ENCODE data around the gene RIMBP2.

DNA sequence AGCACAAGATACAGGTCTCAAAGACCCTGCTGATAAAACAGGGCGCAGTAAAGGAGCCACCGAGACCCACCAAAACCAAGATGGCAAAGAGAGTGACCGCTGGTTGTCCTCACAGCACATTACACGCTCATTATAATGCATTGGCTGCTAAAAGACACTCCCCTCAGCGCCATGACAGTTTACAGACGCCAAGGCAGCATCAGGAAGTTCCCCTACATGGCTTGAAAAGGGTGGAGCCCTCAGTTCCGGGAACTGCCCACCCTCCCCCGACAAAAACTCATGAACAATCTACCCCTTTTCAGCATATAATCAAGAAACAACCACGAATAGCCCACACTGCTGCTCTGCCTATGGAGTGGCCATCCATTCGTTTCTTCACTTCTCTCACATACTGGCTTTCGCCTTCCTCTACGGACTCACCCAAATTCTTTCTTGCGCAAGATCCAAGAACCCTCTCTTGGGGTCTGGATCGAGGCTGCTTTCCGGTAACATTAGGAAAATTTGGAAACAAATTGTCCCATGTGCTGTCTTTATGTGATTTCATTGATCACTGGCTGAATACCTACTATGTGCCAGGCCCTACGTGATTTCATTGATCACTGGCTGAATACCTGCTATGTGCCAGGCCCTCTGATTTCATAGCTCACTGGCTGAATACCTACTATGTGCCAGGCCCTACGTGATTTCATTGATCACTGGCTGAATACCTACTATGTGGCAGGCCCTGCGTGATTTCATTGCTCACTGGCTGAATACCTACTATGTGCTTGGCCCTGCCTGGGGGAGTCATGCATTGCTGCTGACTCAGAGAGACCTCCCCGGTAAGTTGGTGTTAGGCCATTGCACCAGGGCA lies 252.1 kb downstream of the RIMBP2 start:
- TF ChIP-seq, protein P1, sequence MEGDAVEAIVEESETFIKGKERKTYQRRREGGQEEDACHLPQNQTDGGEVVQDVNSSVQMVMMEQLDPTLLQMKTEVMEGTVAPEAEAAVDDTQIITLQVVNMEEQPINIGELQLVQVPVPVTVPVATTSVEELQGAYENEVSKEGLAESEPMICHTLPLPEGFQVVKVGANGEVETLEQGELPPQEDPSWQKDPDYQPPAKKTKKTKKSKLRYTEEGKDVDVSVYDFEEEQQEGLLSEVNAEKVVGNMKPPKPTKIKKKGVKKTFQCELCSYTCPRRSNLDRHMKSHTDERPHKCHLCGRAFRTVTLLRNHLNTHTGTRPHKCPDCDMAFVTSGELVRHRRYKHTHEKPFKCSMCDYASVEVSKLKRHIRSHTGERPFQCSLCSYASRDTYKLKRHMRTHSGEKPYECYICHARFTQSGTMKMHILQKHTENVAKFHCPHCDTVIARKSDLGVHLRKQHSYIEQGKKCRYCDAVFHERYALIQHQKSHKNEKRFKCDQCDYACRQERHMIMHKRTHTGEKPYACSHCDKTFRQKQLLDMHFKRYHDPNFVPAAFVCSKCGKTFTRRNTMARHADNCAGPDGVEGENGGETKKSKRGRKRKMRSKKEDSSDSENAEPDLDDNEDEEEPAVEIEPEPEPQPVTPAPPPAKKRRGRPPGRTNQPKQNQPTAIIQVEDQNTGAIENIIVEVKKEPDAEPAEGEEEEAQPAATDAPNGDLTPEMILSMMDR (IDR thresholded peaks at IDR 0.05): no peak
- TF ChIP-seq POLR2AphosphoS5 (IDR thresholded peaks at IDR 0.05; ENCODE audit: insufficient read depth in 1 of 2, low read depth in 1 of 2): no peak

All from vagina (tissue), 2 donors.